Endothelial cell of umbilical vein (primary cell): ENCODE measurements around the gene TENM4. TPM values are rescaled to one million over a fixed set of nuclear protein-coding genes. Genes with fewer than 3 reads are reported as not detected.

Source experiments
- BruUV-seq: library from RNA; stranded (reverse); fragments of 400-500 nt; replicated peaks from 2 replicates; lab custom pipeline; 2021; lab: Mats Ljungman, UMichigan
- CTCF ChIA-PET: fragments of 300-600, 350-600 bp; sonication (Branson Sonifier 250); formaldehyde crosslinking; loops from one replicate; lab custom pipeline; 2021; ENCODE audit warnings: antibody characterized with exemption, inconsistent platforms; lab: Charles Lee
- POLR2A ChIA-PET: fragments of 300-600, 350-600 bp; sonication (Branson Sonifier 250); formaldehyde crosslinking; loops from one replicate; lab custom pipeline; 2021; ENCODE audit warnings: antibody characterized with exemption, inconsistent platforms; lab: Charles Lee
- DNase-seq: peaks from one replicate; pipeline ENCODE4 v3.0.0-alpha.2; 2011; ENCODE audit warnings: low read depth, low spot score
- FAIRE-seq: peaks from 2 replicates; lab custom pipeline; 2011; peaks lifted over from hg19 to GRCh38; lab: Jason Lieb, UNC
- H2AFZ ChIP-seq: 2 replicates; pipeline ENCODE4 v1.6.0; 2012; ENCODE audit warnings: low read depth, low read length, control low read depth, inconsistent platforms
- H3K27ac ChIP-seq: 2 replicates; pipeline ENCODE4 v1.5.1; 2011; ENCODE audit warnings: low read depth, mild to moderate bottlenecking, control low read depth, low read length, moderate library complexity; ENCODE audit not compliant: insufficient read depth
- H3K27me3 ChIP-seq, 2 experiments: 2 replicates each; pipeline versions ENCODE4 v1.6.0 to v1.6.1; 2011; ENCODE audit warnings: low read length in 2 of 2, mixed read lengths in 1 of 2; ENCODE audit not compliant: control insufficient read depth in 2 of 2, insufficient read depth in 2 of 2
- H3K36me3 ChIP-seq, 2 experiments: 2 replicates in 1 of 2; 3 replicates in 1 of 2; pipeline ENCODE4 v1.5.1; 2011; ENCODE audit warnings: low read length in 2 of 2, mild to moderate bottlenecking in 1 of 2, moderate library complexity in 1 of 2; ENCODE audit not compliant: control insufficient read depth in 2 of 2, insufficient read depth in 2 of 2; ENCODE audit errors: extremely low read depth in 1 of 2
- H3K4me1 ChIP-seq: 3 replicates; pipeline ENCODE4 v1.5.1; 2011; ENCODE audit warnings: mild to moderate bottlenecking, low read length; ENCODE audit not compliant: control insufficient read depth, insufficient read depth; ENCODE audit errors: extremely low read depth
- H3K4me2 ChIP-seq: 2 replicates; pipeline ENCODE4 v1.6.1; 2011; ENCODE audit warnings: low read length, control low read depth, mixed read lengths; ENCODE audit not compliant: insufficient read depth
- H3K4me3 ChIP-seq, 3 experiments: fragments of 200-600 bp in 1 of 3; sonication (generic), shearing (Covaris generic) in 1 of 3; replicated peaks in 1 of 3; 2 replicates each; pipeline ENCODE4 v1.5.1; 2011 to 2016; ENCODE audit warnings: control low read depth in 3 of 3, low read length in 3 of 3, mild to moderate bottlenecking in 2 of 3, inconsistent platforms in 1 of 3, low read depth in 1 of 3, moderate library complexity in 1 of 3; ENCODE audit not compliant: insufficient read depth in 1 of 3
- H3K79me2 ChIP-seq: 2 replicates; pipeline ENCODE4 v1.6.0; 2012; ENCODE audit warnings: low read length, inconsistent platforms; ENCODE audit not compliant: control insufficient read depth, insufficient read depth
- H3K9ac ChIP-seq: replicated peaks from 2 replicates; pipeline ENCODE3; 2011; ENCODE audit warnings: low read length, control low read depth; ENCODE audit not compliant: insufficient read depth; ENCODE audit errors: extremely low read depth
- H3K9me1 ChIP-seq: replicated peaks from 3 replicates; pipeline ENCODE4 v1.6.0; 2011; ENCODE audit warnings: mild to moderate bottlenecking, low read length; ENCODE audit not compliant: control insufficient read depth, insufficient read depth; ENCODE audit errors: extremely low read depth
- H3K9me3 ChIP-seq: replicated peaks from 2 replicates; pipeline ENCODE4 v1.5.1; 2012; ENCODE audit warnings: low read length, inconsistent platforms; ENCODE audit not compliant: control insufficient read depth, insufficient read depth
- H4K20me1 ChIP-seq: replicated peaks from 2 replicates; pipeline ENCODE3; 2011; ENCODE audit warnings: mild to moderate bottlenecking, low read length; ENCODE audit not compliant: control insufficient read depth, insufficient read depth; ENCODE audit errors: extremely low read depth
- EZH2 ChIP-seq: IDR thresholded peaks from 2 replicates; pipeline ENCODE4 v1.6.1; 2012; ENCODE audit warnings: borderline replicate concordance, low read depth, mild to moderate bottlenecking, moderate library complexity, low read length, inconsistent platforms; ENCODE audit not compliant: severe bottlenecking
- FOS ChIP-seq: IDR thresholded peaks from 2 replicates; pipeline ENCODE4 v1.6.1; 2011; ENCODE audit warnings: mild to moderate bottlenecking, low read length, moderate library complexity, borderline replicate concordance; ENCODE audit not compliant: insufficient read depth
- GATA2 ChIP-seq: IDR thresholded peaks from 2 replicates; pipeline ENCODE4 v1.7.0; 2011; ENCODE audit warnings: low read depth, mild to moderate bottlenecking, moderate library complexity, mixed read lengths, low read length; ENCODE audit not compliant: insufficient read length, insufficient read depth
- JUN ChIP-seq: IDR thresholded peaks from 2 replicates; pipeline ENCODE4 v1.6.1; 2011; ENCODE audit warnings: borderline replicate concordance, low read depth; ENCODE audit not compliant: insufficient read length, insufficient read depth
- MYC ChIP-seq: IDR thresholded peaks from one replicate; pipeline ENCODE4 v1.6.1; 2011; ENCODE audit warnings: mild to moderate bottlenecking, low read depth, low read length
- POLR2A ChIP-seq: IDR thresholded peaks from 2 replicates; pipeline ENCODE4 v1.6.1; 2012; ENCODE audit warnings: low read depth, mild to moderate bottlenecking, control low read depth, low read length
- POLR2AphosphoS5 ChIP-seq: IDR thresholded peaks from 2 replicates; pipeline ENCODE4 v1.6.1; 2012; ENCODE audit warnings: low read depth, mild to moderate bottlenecking, control low read depth, low read length, moderate library complexity; ENCODE audit not compliant: insufficient read depth
- dilution Hi-C: fragments of 300-500 bp; cut with MboI; formaldehyde crosslinking; loops from one replicate; pipeline ENCODE4 v1.15.0; 2019; ENCODE audit warnings: low sequenced_read_pairs; ENCODE audit not compliant: extremely low pct_ligation_motif_present
- intact Hi-C: fragments of 100-400 bp; cut with micrococcal nuclease; formaldehyde crosslinking; loops from one replicate; pipeline ENCODE4 v1.10.0; 2022
- polyA plus RNA-seq, 4 experiments: library from polyadenylated mRNA; depleted of rRNA in 3 of 4; stranded (reverse) in 3 of 4; unstranded in 1 of 4; fragments of >200 nt; gene quantifications; 2 replicates each; pipeline versions ENCODE4 v1.2.1 to v1.2.3, GENCODE V29; 2011 to 2012; ENCODE audit warnings: missing spikeins in 1 of 4
- total RNA-seq: library from RNA; stranded (reverse); gene quantifications from 2 replicates; pipeline ENCODE4 v1.2.3, GENCODE V29; 2021
- TF ChIP-seq, protein P1 (sequence below): IDR thresholded peaks from 2 replicates; pipeline ENCODE4 v1.6.1; 2011; ENCODE audit not compliant: insufficient read depth, insufficient read length
- TF ChIP-seq, protein P2 (sequence below), 2 donors: IDR thresholded peaks; 1 replicate in 1 of 2; 2 replicates in 1 of 2; pipeline ENCODE4 v1.5.1; 2011; ENCODE audit warnings: low read length in 2 of 2, mild to moderate bottlenecking in 2 of 2, moderate library complexity in 2 of 2, control low read depth in 1 of 2, inconsistent platforms in 1 of 2, low read depth in 1 of 2; ENCODE audit not compliant: insufficient read depth in 1 of 2; ENCODE audit errors: extremely low read depth in 1 of 2

The TENM4 gene
- total and polyA plus RNA-seq, 2 donors (not counting 3 experiments of a cell fraction or from before 2014, with no cell fraction given), result 0.06 to 0.27 TPM

DNA sequence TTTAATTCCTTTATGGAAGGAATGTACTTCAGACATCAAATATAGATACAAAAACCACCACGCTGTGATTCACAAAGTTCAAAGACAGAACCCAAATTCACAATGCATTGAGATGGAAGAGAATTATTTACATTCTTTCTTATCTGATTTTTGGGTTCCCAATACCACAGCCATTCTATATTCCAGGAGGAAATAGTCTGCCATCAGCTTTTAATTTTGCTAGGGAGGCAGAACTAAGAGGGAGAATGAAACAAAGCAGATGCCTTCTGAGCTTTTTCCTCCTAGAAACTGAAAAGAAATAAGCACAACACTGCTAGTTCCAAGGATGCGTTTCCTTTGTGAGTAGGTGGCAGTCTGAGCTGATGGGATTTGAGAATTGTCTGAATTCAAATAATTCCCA is 583.1 kb downstream of the TENM4 start:
- no peak overlapping the region for H3K4me2 ChIP-seq
- no TSS peak for BruUV-seq
- H3K9ac ChIP-seq, result no peak overlapping the region
- H3K9me3 ChIP-seq, result no peaks in the 10 kb centered on the region
- H3K79me2 ChIP-seq, result no peaks in the 10 kb centered on the region
- H2AFZ ChIP-seq, result no peak overlapping the region
- H3K27me3 ChIP-seq, result no peaks in the 10 kb centered on the region
- H3K9me1 ChIP-seq, result no peaks in the 10 kb centered on the region
- intact Hi-C loops, result no loop called here
- POLR2A ChIA-PET, result no interaction called here
- no peak overlapping the region for H3K4me3 ChIP-seq
- DNase-seq (no peak), FAIRE-seq (no peak)
- CTCF ChIA-PET, result no interaction called here
- H4K20me1 ChIP-seq, result no peaks in the 10 kb centered on the region
- H3K27ac ChIP-seq, result no peak overlapping the region
- TF ChIP-seq GATA2 (no peak), MYC (no peak), POLR2A (no peak), EZH2 (no peak), POLR2AphosphoS5 (no peak), JUN (no peak), FOS (no peak)
- TF ChIP-seq, protein P1, sequence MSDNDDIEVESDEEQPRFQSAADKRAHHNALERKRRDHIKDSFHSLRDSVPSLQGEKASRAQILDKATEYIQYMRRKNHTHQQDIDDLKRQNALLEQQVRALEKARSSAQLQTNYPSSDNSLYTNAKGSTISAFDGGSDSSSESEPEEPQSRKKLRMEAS, result no peak
- TF ChIP-seq, protein P2, sequence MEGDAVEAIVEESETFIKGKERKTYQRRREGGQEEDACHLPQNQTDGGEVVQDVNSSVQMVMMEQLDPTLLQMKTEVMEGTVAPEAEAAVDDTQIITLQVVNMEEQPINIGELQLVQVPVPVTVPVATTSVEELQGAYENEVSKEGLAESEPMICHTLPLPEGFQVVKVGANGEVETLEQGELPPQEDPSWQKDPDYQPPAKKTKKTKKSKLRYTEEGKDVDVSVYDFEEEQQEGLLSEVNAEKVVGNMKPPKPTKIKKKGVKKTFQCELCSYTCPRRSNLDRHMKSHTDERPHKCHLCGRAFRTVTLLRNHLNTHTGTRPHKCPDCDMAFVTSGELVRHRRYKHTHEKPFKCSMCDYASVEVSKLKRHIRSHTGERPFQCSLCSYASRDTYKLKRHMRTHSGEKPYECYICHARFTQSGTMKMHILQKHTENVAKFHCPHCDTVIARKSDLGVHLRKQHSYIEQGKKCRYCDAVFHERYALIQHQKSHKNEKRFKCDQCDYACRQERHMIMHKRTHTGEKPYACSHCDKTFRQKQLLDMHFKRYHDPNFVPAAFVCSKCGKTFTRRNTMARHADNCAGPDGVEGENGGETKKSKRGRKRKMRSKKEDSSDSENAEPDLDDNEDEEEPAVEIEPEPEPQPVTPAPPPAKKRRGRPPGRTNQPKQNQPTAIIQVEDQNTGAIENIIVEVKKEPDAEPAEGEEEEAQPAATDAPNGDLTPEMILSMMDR (IDR thresholded peaks at IDR 0.05; ENCODE audit: extremely low read depth in 1 of 2, insufficient read depth in 1 of 2, low read depth in 1 of 2, low read length in 2 of 2), result no peak
- dilution Hi-C loops, result no loop called here
- no peaks in the 10 kb centered on the region for H3K4me1 ChIP-seq
- H3K36me3 ChIP-seq, result no peaks in the 10 kb centered on the region
